ENCODE results near the gene RGS7. TPM values are rescaled to one million over a fixed set of nuclear protein-coding genes. Genes with fewer than 3 reads are reported as not detected.

The RGS7 gene
- total RNA-seq, 4 donors from 2014 or later = 0.11 to 0.33 TPM; not detected in 2

DNA sequence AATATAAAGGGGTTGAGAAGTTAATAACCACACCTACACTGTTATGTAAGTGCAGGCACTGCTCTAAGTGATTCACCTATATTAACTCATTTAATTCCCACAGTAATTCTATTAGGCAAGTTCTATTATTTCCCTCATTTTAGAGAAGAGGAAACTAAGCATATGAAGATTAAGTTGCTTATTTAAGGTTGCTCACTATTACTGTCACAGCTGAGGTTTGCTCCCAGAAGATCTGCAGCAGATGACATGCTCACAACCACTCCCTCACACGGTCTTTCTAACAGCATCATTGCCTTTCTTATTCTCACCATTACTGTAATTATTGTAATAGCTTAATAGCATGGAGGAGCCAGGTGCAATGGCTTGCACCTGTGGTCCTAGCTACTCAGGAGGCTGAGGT is 548.6 kb downstream of the RGS7 start:
- no peaks in the 10 kb centered on the region for H3K36me3 ChIP-seq
- TF ChIP-seq POLR2A (IDR thresholded peaks at IDR 0.05; ENCODE audit: low read depth) = no peak
- no peak for TF ChIP-seq POLR2AphosphoS5 (IDR thresholded peaks at IDR 0.05)
- TF ChIP-seq EP300 (IDR thresholded peaks at IDR 0.05) = no peak
- TF ChIP-seq, protein P1, sequence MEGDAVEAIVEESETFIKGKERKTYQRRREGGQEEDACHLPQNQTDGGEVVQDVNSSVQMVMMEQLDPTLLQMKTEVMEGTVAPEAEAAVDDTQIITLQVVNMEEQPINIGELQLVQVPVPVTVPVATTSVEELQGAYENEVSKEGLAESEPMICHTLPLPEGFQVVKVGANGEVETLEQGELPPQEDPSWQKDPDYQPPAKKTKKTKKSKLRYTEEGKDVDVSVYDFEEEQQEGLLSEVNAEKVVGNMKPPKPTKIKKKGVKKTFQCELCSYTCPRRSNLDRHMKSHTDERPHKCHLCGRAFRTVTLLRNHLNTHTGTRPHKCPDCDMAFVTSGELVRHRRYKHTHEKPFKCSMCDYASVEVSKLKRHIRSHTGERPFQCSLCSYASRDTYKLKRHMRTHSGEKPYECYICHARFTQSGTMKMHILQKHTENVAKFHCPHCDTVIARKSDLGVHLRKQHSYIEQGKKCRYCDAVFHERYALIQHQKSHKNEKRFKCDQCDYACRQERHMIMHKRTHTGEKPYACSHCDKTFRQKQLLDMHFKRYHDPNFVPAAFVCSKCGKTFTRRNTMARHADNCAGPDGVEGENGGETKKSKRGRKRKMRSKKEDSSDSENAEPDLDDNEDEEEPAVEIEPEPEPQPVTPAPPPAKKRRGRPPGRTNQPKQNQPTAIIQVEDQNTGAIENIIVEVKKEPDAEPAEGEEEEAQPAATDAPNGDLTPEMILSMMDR (IDR thresholded peaks at IDR 0.05) = no peak
- H3K4me1 ChIP-seq = no peaks in the 10 kb centered on the region
- WGBS = 65% methylated on average over 1 of the region's 1 CpG
- no peaks in the 10 kb centered on the region for H3K27me3 ChIP-seq
- H3K27ac ChIP-seq (replicated peaks in 1 of 4) = no peak overlapping the region
- intact Hi-C loops (cut with DNase I) = no loop called here
- no peak for DNase-seq (ENCODE audit: extremely low spot score)
- H3K4me3 ChIP-seq = no peak overlapping the region
- H3K9me3 ChIP-seq = no peaks in the 10 kb centered on the region

DNA sequence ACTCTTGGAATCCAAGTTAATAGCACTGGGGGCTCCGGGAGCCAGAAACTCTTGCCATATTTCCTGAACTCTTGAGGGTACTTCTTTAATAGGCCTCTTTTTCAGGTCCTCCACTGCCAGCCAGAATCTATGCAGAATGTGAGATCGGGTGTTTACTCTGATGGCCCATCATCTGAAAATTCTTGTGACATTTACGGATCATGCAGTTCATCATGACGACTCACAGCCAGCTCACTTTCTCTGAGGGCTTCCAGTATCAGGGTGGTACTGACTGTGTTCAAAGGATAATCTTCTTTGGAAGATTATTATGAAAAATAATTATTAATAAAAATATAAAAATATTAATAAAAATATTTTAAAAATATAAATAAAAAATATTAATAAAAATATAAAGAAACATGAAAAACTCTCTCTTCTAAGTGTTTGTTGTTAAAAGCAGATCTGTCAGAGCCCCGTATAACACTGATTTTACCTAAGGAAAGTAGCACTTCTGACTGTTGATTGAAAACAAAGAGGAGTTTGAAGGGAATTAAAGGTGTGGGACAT is 550.7 kb downstream of the RGS7 start:
- TF ChIP-seq POLR2AphosphoS5 (IDR thresholded peaks at IDR 0.05) (no peak), EP300 (IDR thresholded peaks at IDR 0.05) (no peak), POLR2A (IDR thresholded peaks at IDR 0.05; ENCODE audit: low read depth) (no peak)
- TF ChIP-seq, protein P1 (IDR thresholded peaks at IDR 0.05) = no peak
- Histone ChIP-seq H3K9me3 (no peaks in the 10 kb centered on the region), H3K4me3 (no peak overlapping the region), H3K27me3 (no peaks in the 10 kb centered on the region), H3K4me1 (no peaks in the 10 kb centered on the region), H3K36me3 (no peaks in the 10 kb centered on the region), H3K27ac (replicated peaks in 1 of 4) (no peak overlapping the region)
- WGBS = 87% methylated on average over 5 of the region's 5 CpGs
- intact Hi-C loops (cut with DNase I) = no loop called here
- no peak for DNase-seq (ENCODE audit: extremely low spot score)

GRCh38 chr1:240804475-240804874 is 552.5 kb downstream of the RGS7 start:
- no peak for DNase-seq (ENCODE audit: extremely low spot score)
- Histone ChIP-seq H3K4me3 (no peak overlapping the region), H3K36me3 (no peaks in the 10 kb centered on the region), H3K4me1 (no peaks in the 10 kb centered on the region), H3K27ac (replicated peaks in 1 of 4) (no peak overlapping the region), H3K9me3 (no peaks in the 10 kb centered on the region), H3K27me3 (no peaks in the 10 kb centered on the region)
- WGBS = 17% methylated on average over 2 of the region's 2 CpGs
- intact Hi-C loops (cut with DNase I) = no loop called here
- no peak for TF ChIP-seq EP300 (IDR thresholded peaks at IDR 0.05)
- TF ChIP-seq, protein P1 (IDR thresholded peaks at IDR 0.05) = no peak
- TF ChIP-seq POLR2AphosphoS5 (IDR thresholded peaks at IDR 0.05) = no peak
- no peak for TF ChIP-seq POLR2A (IDR thresholded peaks at IDR 0.05; ENCODE audit: low read depth)

GRCh38 chr1:240803151-240803550 is 553.9 kb downstream of the RGS7 start:
- TF ChIP-seq POLR2A (IDR thresholded peaks at IDR 0.05; ENCODE audit: low read depth) (no peak), POLR2AphosphoS5 (IDR thresholded peaks at IDR 0.05) (no peak), EP300 (IDR thresholded peaks at IDR 0.05) (no peak)
- TF ChIP-seq, protein P1 (IDR thresholded peaks at IDR 0.05) = no peak
- Histone ChIP-seq H3K36me3 (no peaks in the 10 kb centered on the region), H3K4me1 (no peaks in the 10 kb centered on the region), H3K27ac (replicated peaks in 1 of 4) (no peak overlapping the region), H3K27me3 (no peaks in the 10 kb centered on the region), H3K4me3 (no peak overlapping the region), H3K9me3 (no peaks in the 10 kb centered on the region)
- intact Hi-C loops (cut with DNase I) = no loop called here
- DNase-seq (ENCODE audit: extremely low spot score) = no peak

- intact Hi-C loops (cut with DNase I) = no loop called here
- H3K4me1 ChIP-seq = no peaks in the 10 kb centered on the region
- WGBS = 63% methylated on average over 2 of the region's 2 CpGs
- H3K27ac ChIP-seq (replicated peaks in 1 of 4) = no peak overlapping the region
- no peaks in the 10 kb centered on the region for H3K9me3 ChIP-seq
- no peak overlapping the region for H3K4me3 ChIP-seq
- no peak for DNase-seq (ENCODE audit: extremely low spot score)
- no peak for TF ChIP-seq POLR2A (IDR thresholded peaks at IDR 0.05; ENCODE audit: low read depth)
- TF ChIP-seq EP300 (IDR thresholded peaks at IDR 0.05) = no peak
- no peak for TF ChIP-seq POLR2AphosphoS5 (IDR thresholded peaks at IDR 0.05)
- TF ChIP-seq, protein P1 (IDR thresholded peaks at IDR 0.05) = no peak
- H3K27me3 ChIP-seq = no peaks in the 10 kb centered on the region
- no peaks in the 10 kb centered on the region for H3K36me3 ChIP-seq
These were observed 554.7 kb downstream of the RGS7 start for GRCh38 chr1:240802271-240802670.

Measured in esophagus muscularis mucosa (tissue), 4 donors.